ENCODE data around the gene CUX1.
"Not testable (repeated sequence)": the region's sequence is repeated elsewhere in the genome, so short reads cannot be mapped to it uniquely, and the experiment has no call there.

Gene CUX1

DNA sequence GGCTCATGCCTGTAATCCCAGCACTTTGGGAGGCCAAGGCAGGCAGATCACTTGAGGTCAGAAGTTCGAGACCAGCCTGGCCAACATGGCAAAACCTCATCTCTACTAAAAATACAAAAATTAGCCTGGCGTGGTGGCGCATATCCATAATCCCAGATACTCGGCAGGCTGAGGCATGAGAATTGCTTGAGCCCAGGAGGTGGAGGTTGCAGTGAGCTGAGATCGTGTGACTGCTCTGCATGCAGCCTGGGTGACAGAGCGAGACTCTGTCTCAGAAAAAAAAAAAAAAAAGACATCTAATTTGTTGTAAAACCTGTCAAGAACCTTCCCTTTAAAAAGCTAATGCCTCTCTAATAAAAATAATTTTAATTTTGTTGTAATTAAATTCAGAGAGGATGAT, 5.2 kb downstream of the CUX1 start:
- H3K9me3 Mint-ChIP-seq; DNase-seq; ATAC-seq (replicated peaks); H3K36me3 Mint-ChIP-seq (ENCODE audit: insufficient read depth); H3K4me3 Mint-ChIP-seq; H3K27me3 Mint-ChIP-seq; H3K27ac Mint-ChIP-seq: not testable (repeated sequence)
- peaks cover 11 to 43% of the 10 kb centered on the region in 2 donors for H3K4me1 Mint-ChIP-seq (ENCODE audit: low read depth in 2 of 2)

DNA sequence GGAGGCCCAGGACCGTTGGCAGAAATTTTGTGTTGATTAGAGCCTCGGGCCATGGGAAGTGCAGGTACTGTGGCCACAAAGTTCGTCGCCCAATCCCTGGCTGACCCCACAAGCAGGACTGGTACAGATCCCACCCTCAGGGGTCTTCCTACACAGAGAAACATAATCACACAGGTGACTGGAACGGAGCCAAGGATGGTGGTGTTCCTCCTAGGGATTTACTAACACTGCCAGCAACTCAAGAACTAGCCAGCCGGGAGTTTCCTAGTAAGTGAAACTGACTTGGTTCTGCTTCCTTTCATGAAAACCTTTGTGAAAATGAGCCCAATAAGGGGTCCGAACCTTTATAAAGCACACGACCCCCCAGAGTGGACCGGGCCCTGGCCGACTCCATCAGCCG, 5.7 kb downstream of the CUX1 start:
- no peak overlapping the region for H3K4me3 Mint-ChIP-seq
- H3K27ac Mint-ChIP-seq, result no peak overlapping the region
- no peaks in the 10 kb centered on the region for H3K9me3 Mint-ChIP-seq
- peaks cover 6% of the 10 kb centered on the region for H3K36me3 Mint-ChIP-seq (ENCODE audit: insufficient read depth)
- ATAC-seq (replicated peaks), result no peak
- no peaks in the 10 kb centered on the region for H3K27me3 Mint-ChIP-seq
- no peak for DNase-seq
- H3K4me1 Mint-ChIP-seq (ENCODE audit: low read depth in 2 of 2), result peaks cover 12 to 41% of the 10 kb centered on the region in 2 donors

DNA sequence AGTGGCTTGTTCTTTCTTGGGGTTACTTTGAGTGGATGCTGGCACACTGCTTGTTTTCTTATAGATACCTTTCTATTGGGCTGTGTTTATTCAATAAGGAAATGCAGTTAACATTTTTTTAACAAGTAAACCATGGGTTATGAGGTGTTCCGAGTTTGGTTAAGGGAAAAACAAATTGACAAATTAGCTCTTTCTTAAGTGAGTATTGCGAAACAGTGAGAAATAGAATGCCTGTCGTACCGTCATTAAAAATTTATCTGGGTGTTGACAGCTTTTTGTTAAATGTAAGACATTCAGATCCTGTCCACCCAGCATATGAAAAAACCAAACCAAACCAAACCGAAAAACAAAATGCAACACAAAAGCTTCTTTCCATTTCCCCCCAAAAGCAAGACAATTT, 6.2 kb downstream of the CUX1 start:
- no peak for ATAC-seq (replicated peaks)
- Mint-ChIP-seq H3K27ac (no peak overlapping the region), H3K9me3 (no peaks in the 10 kb centered on the region), H3K4me3 (no peak overlapping the region), H3K27me3 (no peaks in the 10 kb centered on the region), H3K4me1 (ENCODE audit: low read depth in 2 of 2) (peaks cover 8 to 36% of the 10 kb centered on the region in 2 donors), H3K36me3 (ENCODE audit: insufficient read depth) (peaks cover 6% of the 10 kb centered on the region)
- DNase-seq, result no peak

DNA sequence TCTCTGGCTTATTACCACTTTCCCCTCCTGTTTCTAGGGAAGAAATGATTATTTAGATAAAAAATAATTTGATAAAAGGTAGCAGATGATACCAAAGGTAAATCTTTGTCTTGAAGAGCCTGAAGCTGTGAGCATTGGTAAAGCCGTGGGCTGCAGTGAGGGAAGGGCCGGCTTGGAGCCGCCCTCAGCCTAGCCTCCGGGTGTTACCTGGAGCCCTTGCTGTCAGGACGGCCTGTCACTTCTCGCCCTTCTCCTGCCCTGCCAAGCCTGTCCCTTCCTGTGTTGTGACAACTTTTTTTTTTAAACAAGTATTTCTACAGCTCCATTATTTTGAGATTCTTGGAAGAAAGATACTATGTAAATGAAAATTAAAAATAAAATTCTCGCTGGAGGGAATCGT, 7.0 kb downstream of the CUX1 start:
- Mint-ChIP-seq H3K4me1 (ENCODE audit: low read depth in 2 of 2) (peaks cover 7 to 43% of the 10 kb centered on the region in 2 donors), H3K27ac (no peak overlapping the region), H3K9me3 (no peaks in the 10 kb centered on the region), H3K27me3 (no peaks in the 10 kb centered on the region), H3K36me3 (ENCODE audit: insufficient read depth) (peaks cover 6% of the 10 kb centered on the region), H3K4me3 (no peak overlapping the region)
- ATAC-seq (replicated peaks) (no peak), DNase-seq (no peak)

DNA sequence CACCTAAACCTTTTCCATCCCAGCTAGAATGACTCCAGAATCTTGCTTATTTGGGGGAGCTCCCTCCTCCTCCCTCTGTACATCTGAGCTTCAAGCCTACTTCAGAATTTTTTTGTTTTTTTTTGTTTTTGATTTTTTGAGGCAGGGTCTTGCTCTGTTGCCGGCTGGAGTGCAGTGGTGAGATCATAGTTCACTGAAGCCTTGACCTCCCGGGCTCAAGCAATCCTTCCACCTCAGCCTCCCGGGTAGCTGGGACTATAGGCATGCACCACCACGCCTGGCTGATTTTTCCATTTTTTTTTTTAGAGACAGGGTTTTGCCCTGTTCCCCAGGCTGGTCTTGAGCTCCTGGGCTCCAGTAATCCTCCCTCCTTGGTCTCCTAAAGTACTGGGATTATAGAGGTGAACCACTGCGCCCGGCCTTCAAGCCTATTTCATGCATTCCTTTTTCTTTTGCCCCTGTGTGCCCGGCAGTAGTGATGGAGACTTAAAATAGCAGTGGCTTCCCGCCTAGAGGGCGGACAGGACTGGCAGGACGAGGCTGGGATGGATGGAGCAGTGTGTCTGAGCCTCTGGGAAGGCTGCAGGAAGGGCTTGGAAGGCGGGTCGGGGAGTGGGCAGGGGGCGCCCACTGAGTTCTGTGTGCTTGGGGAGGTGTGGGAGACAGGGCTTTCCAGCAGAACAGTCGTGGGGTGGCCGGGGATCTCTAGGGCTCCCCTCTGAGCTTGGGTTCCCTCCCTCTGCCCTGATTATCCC, 8.8 kb downstream of the CUX1 start:
- Mint-ChIP-seq H3K4me3 (no peak overlapping the region), H3K4me1 (ENCODE audit: low read depth in 2 of 2) (peaks cover 7 to 36% of the 10 kb centered on the region in 2 donors), H3K9me3 (no peaks in the 10 kb centered on the region), H3K27ac (peak overlapping the region in 1 of 2 donors; percentile 65), H3K36me3 (ENCODE audit: insufficient read depth) (peaks cover 3% of the 10 kb centered on the region), H3K27me3 (no peaks in the 10 kb centered on the region)
- ATAC-seq (replicated peaks) (no peak), DNase-seq (no peak)

DNA sequence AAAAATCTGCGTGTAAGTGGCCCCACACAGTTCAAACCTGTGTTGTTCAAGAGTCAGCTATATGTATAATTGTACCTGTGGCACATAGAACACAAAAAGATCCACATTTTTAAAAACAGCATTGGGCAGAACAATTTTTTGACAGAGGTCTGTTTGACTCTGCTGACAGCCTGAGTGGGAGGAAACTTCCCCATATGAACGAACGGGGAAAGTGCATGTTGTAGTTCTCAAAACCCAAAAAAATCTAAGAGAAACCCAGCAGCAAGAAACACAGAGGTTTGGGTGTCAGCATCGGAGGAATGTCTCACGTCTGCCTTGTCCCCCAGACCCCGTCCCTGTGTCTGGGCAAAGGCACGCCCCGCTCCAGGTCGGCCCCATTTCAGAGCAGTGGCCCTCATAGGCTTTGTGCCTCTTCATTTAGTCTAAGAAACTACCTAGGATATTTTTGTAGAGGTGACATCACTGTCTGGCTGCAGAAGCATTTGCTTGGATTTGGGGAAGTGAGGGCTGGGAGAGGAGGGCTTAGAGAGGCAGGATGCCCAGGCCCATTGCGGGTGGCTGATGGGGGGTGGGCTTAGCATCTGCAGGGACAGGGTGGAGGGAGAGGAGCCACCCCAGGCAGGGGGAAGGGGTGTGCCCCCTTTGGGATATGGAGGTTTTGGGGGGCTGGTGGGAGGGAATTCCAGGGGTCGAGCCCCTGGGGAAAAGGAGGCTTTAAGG, 11.0 kb downstream of the CUX1 start:
- Mint-ChIP-seq H3K27me3 (no peaks in the 10 kb centered on the region), H3K9me3 (no peaks in the 10 kb centered on the region), H3K4me3 (no peak overlapping the region), H3K4me1 (ENCODE audit: low read depth in 2 of 2) (peaks cover 10 to 37% of the 10 kb centered on the region in 2 donors), H3K36me3 (ENCODE audit: insufficient read depth) (peaks cover 6% of the 10 kb centered on the region), H3K27ac (peak overlapping the region; percentile 23 to 69)
- ATAC-seq (replicated peaks) (no peak), DNase-seq (no peak)

DNA sequence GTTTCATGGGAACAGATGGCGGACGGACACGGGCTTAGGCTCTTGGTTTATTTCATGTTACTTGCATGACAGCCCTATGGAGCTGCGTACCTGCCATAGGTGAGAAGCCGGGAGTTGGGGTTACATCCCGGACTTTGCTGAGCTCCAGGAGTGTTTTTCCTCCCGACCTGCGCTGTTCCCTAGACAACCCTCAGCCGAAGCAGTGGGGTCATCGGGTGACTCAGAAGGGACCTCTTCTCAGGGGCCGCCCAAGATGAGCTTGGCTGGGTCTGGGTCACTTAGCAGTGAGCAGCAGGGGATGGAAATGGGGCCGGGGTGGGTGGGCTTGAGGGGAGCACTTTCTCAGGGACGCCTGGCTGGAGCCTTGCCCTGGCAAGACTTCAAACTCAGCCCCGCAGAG, 11.9 kb downstream of the CUX1 start:
- no peaks in the 10 kb centered on the region for H3K27me3 Mint-ChIP-seq
- ATAC-seq (replicated peaks), result no peak
- H3K27ac Mint-ChIP-seq, result peak overlapping the region in 1 of 2 donors; percentile 69
- peaks cover 4% of the 10 kb centered on the region for H3K36me3 Mint-ChIP-seq (ENCODE audit: insufficient read depth)
- no peak overlapping the region for H3K4me3 Mint-ChIP-seq
- H3K9me3 Mint-ChIP-seq, result no peaks in the 10 kb centered on the region
- peaks cover 10 to 34% of the 10 kb centered on the region in 2 donors for H3K4me1 Mint-ChIP-seq (ENCODE audit: low read depth in 2 of 2)
- DNase-seq, result no peak

DNA sequence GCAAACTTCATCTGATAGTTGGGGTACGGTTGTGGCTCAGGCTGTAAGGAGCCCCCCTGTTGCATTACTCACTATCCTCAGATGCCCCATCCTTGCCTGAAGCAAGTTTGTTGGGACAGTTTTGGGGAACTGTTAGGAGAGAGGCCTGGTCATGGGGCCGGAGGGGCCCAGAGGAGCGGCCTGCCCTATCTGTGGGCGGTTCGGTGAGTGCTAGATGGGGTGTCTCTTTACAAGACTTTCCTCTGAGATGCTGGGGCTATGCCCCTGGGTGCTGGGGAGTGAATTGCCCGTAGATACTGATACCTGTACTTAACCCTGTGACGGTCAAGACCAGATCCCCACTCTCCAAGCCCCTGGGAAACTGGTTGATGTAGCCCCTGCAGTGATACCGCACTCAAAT, 12.4 kb downstream of the CUX1 start:
- H3K4me3 Mint-ChIP-seq, result no peak overlapping the region

DNA sequence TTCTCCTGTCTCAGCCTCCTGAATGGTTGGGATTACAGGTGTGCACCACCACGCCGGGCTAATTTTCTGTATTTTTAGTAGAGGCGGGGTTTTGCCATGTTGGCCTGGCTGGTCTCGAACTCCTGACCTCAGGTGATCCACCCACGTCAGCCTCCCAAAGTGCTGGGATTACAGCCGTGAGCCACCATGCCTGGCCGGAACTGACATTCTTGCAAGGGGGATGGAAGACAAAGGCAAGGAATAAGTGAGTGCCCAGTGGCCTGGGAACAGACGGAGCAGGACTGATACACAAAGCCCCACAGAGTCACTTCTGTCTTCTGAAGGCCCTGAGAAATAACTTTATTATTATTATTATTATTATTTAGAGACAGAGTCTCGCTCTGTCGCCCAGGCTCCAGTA, 14.0 kb downstream of the CUX1 start:
- not testable (repeated sequence) for ATAC-seq (replicated peaks); H3K4me3 Mint-ChIP-seq; DNase-seq; H3K27ac Mint-ChIP-seq; H3K36me3 Mint-ChIP-seq (ENCODE audit: insufficient read depth); H3K27me3 Mint-ChIP-seq; H3K9me3 Mint-ChIP-seq
- H3K4me1 Mint-ChIP-seq (ENCODE audit: low read depth in 2 of 2), result peaks cover 7 to 25% of the 10 kb centered on the region in 2 donors

More for the DNA sequence above, 12.4 kb downstream of the CUX1 start:
- H3K27me3 Mint-ChIP-seq, result no peaks in the 10 kb centered on the region
- H3K36me3 Mint-ChIP-seq (ENCODE audit: insufficient read depth), result peaks cover 4% of the 10 kb centered on the region
- H3K9me3 Mint-ChIP-seq, result no peaks in the 10 kb centered on the region
- ATAC-seq (replicated peaks), result no peak
- H3K4me1 Mint-ChIP-seq (ENCODE audit: low read depth in 2 of 2), result peaks cover 10 to 34% of the 10 kb centered on the region in 2 donors
- DNase-seq, result no peak
- H3K27ac Mint-ChIP-seq, result no peak overlapping the region

DNA sequence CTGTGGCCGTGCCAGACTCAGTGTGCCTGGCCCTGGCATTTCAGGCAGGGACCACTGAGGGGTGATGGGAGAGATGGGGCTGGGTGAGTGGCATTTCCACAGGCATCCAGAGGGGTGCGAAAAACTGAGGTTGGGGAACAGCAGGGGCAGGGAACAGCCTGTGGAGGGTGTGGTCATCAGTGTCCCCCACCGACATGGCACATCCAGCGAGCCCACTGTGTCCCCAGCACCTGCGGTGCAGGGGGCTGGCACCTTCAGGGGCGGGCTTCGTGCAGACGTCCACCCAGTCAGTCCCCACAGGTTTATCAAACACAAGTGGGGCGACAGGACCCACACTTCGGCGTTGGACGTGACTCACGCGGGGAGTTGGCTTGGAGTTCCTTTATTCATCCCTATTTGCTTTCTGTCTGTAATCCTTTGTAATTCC, 14.8 kb downstream of the CUX1 start:
- no peaks in the 10 kb centered on the region for H3K27me3 Mint-ChIP-seq
- H3K4me1 Mint-ChIP-seq (ENCODE audit: low read depth in 2 of 2), result peaks cover 10 to 22% of the 10 kb centered on the region in 2 donors
- no peaks in the 10 kb centered on the region for H3K9me3 Mint-ChIP-seq
- H3K27ac Mint-ChIP-seq, result peak overlapping the region in 1 of 2 donors; percentile 60
- H3K4me3 Mint-ChIP-seq, result no peak overlapping the region
- DNase-seq (no peak), ATAC-seq (replicated peaks) (no peak)
- peaks cover 4% of the 10 kb centered on the region for H3K36me3 Mint-ChIP-seq (ENCODE audit: insufficient read depth)

DNA sequence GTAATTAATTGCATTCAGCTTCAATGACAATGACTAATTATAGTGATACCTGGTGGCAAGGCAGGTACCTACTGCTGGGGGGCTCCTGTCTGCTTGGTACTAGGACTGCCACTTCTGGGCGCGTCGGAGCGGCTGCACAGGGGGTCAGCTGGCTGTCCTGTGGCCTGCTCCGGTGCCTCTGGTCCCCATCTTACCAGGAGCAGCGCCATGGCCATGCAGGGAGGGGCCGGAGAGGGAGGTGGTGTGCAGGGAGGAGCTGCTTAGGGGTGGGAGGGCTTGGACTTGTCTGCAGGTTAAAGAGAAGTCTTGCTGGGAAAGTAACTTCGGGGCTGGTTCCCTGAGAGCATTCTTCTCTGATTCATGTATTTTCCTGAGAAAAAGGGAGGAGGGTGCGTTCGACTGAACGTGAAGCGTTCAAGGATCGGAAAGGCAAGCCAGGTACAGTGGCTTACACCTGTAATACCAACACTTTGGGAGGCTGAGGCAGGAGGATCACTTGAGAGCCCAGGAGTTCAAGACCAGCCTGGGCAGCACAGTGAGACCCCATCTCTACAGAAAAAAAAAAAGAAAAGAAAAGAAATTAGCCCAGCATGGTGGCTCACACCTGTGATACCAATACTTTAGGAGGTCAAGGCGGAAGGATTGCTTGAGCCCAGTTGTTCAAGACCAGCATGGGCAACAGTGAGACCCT, 15.4 kb downstream of the CUX1 start:
- DNase-seq (no peak), ATAC-seq (replicated peaks) (no peak)
- peaks cover 9 to 19% of the 10 kb centered on the region in 2 donors for H3K4me1 Mint-ChIP-seq (ENCODE audit: low read depth in 2 of 2)
- no peaks in the 10 kb centered on the region for H3K9me3 Mint-ChIP-seq
- peak overlapping the region in 1 of 2 donors; percentile 74 for H3K27ac Mint-ChIP-seq
- H3K4me3 Mint-ChIP-seq, result no peak overlapping the region
- no peaks in the 10 kb centered on the region for H3K27me3 Mint-ChIP-seq
- H3K36me3 Mint-ChIP-seq (ENCODE audit: insufficient read depth), result peaks cover 5% of the 10 kb centered on the region

DNA sequence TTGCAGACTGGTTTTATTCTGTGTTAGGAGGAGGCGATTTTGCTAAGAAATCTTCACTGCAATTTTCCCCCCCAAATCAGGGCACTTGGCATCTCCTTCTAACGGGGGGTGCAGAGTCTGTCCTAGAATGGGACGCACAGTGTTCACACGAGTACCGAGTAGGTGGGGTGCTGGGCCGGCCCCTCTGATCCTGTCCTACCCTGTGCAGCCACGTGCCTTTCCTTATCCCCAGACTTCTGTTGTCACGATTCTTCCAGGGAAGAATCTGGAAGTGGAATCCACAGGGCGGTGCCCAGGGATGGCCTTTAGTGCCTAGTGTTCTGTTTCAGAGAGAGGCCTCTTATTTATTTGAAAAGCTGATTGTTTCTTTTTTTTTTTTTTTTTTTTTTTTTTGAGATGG, 16.4 kb downstream of the CUX1 start:
- Mint-ChIP-seq H3K27ac (no peak overlapping the region), H3K36me3 (ENCODE audit: insufficient read depth) (peaks cover 8% of the 10 kb centered on the region), H3K4me1 (ENCODE audit: low read depth in 2 of 2) (peaks cover 10 to 18% of the 10 kb centered on the region in 2 donors), H3K4me3 (no peak overlapping the region), H3K27me3 (no peaks in the 10 kb centered on the region), H3K9me3 (no peaks in the 10 kb centered on the region)
- no peak for DNase-seq
- ATAC-seq (replicated peaks), result no peak

DNA sequence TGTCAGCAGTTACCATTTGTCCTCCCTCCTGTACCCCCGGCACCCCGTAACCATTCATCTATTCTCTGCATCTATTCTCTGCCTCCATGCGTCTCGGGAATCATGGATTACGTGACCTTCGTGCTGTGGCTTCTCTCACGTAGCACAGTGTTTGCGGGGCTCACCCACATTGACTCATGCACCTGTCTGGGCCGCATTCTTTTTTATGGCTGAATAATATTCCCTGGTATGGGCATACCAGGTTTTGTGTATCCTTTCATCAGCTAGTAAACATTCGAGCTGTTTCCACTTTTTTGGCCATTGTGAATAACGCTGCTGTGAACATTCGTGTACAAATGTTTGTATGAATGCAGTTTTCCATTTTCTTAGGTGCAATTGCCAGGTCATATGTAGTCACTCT, 17.7 kb downstream of the CUX1 start:
- ATAC-seq (replicated peaks) (no peak), DNase-seq (no peak)
- no peaks in the 10 kb centered on the region for H3K9me3 Mint-ChIP-seq
- no peak overlapping the region for H3K4me3 Mint-ChIP-seq
- H3K36me3 Mint-ChIP-seq (ENCODE audit: insufficient read depth), result peaks cover 8% of the 10 kb centered on the region
- peaks cover 9 to 19% of the 10 kb centered on the region in 2 donors for H3K4me1 Mint-ChIP-seq (ENCODE audit: low read depth in 2 of 2)
- no peak overlapping the region for H3K27ac Mint-ChIP-seq
- H3K27me3 Mint-ChIP-seq, result no peaks in the 10 kb centered on the region

Data from effector memory CD8-positive, alpha-beta T cell (primary cell).